MM.1S (cell line): ENCODE results near the gene KPNA5.
"Not testable (repeated sequence)": the region's sequence is repeated elsewhere in the genome, so short reads cannot be mapped to it uniquely, and the experiment has no call there.

Source experiments
- DNase-seq: peaks from one replicate; pipeline ENCODE4 v3.0.0-alpha.2; 2015
- H2AFZ ChIP-seq: fragments of 300-600 bp; sonication (generic); 2 replicates; pipeline ENCODE4 v1.6.0; 2016; ENCODE audit warnings: antibody characterized with exemption, low read length
- H3F3A ChIP-seq: fragments of 300-600 bp; sonication (generic); 2 replicates; pipeline ENCODE4 v1.6.1; 2016; ENCODE audit warnings: mild to moderate bottlenecking, antibody characterized with exemption, low read length, moderate library complexity, mixed read lengths; ENCODE audit not compliant: insufficient read depth
- H3K27ac ChIP-seq: fragments of 300-600 bp; sonication (generic); 2 replicates; pipeline ENCODE4 v1.5.1; 2016; ENCODE audit warnings: mild to moderate bottlenecking, low read length
- H3K27me3 ChIP-seq: fragments of 300-600 bp; sonication (generic); replicated peaks from 2 replicates; pipeline ENCODE4 v1.6.0; 2016; ENCODE audit warnings: low read length; ENCODE audit not compliant: insufficient read depth
- H3K36me3 ChIP-seq: fragments of 300-600 bp; sonication (generic); replicated peaks from 2 replicates; pipeline ENCODE4 v1.6.1; 2016; ENCODE audit warnings: mild to moderate bottlenecking, low read length, mixed read lengths; ENCODE audit not compliant: insufficient read depth
- H3K4me1 ChIP-seq: fragments of 300-600 bp; sonication (generic); 2 replicates; pipeline ENCODE4 v1.6.1; 2016; ENCODE audit warnings: low read length, mixed read lengths
- H3K4me2 ChIP-seq: fragments of 300-600 bp; sonication (generic); 2 replicates; pipeline ENCODE4 v1.6.0; 2016; ENCODE audit warnings: low read depth, low read length
- H3K4me3 ChIP-seq: fragments of 300-600 bp; sonication (generic); 2 replicates; pipeline ENCODE4 v1.5.1; 2016; ENCODE audit warnings: low read length, mixed read lengths
- H3K79me2 ChIP-seq: fragments of 300-600 bp; sonication (generic); 2 replicates; pipeline ENCODE4 v1.6.1; 2016; ENCODE audit warnings: mixed run types, low read length, mixed read lengths
- H3K9ac ChIP-seq: fragments of 300-600 bp; sonication (generic); 2 replicates; pipeline ENCODE4 v1.6.1; 2016; ENCODE audit warnings: low read length, mixed read lengths
- H3K9me2 ChIP-seq: fragments of 300-600 bp; sonication (generic); replicated peaks from 2 replicates; pipeline ENCODE4 v1.6.1; 2016; ENCODE audit warnings: mild to moderate bottlenecking, low read length, mixed read lengths; ENCODE audit not compliant: insufficient read depth
- H3K9me3 ChIP-seq: fragments of 300-600 bp; sonication (generic); replicated peaks from 2 replicates; pipeline ENCODE4 v1.6.1; 2016; ENCODE audit warnings: mild to moderate bottlenecking, low read length, mixed read lengths; ENCODE audit not compliant: insufficient read depth
- H4K20me1 ChIP-seq: fragments of 300-600 bp; sonication (generic); 2 replicates; pipeline ENCODE4 v1.6.1; 2016; ENCODE audit warnings: mild to moderate bottlenecking, low read length, moderate library complexity, mixed read lengths; ENCODE audit not compliant: insufficient read depth
- EZH2 ChIP-seq: fragments of 300-600 bp; sonication (generic); optimal IDR thresholded peaks from 2 replicates; pipeline ENCODE3; 2017; ENCODE audit warnings: low read depth, mild to moderate bottlenecking, antibody characterized with exemption, low read length, mixed read lengths
- EZH2phosphoT487 ChIP-seq: fragments of 300-600 bp; sonication (generic); IDR thresholded peaks from 2 replicates; pipeline ENCODE4 v1.6.1; 2018; ENCODE audit warnings: antibody characterized with exemption, low read length
- TF ChIP-seq, protein P1 (sequence below): fragments of 300-600 bp; sonication (generic); IDR thresholded peaks from 2 replicates; pipeline ENCODE4 v1.5.1; 2016; ENCODE audit warnings: antibody characterized with exemption, low read length, mixed read lengths

Gene KPNA5

DNA sequence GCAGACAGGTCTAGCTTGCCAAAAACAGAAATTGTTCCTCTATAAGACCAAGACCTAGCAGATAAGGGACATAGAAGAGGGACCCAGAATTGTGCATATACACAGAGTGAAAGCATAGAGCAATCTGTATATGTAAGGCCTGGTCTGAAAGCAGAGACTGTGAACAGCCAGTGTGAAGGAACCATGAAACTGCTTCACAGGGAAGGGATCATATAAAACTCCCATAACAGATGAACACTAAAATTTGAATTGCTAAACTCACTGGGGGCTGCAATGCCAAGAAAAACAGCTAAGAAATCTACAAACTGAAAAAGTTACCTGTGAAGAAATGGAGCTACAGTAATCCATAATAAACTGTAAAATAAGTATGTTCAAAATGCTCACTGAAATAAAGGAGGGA is 19.4 kb upstream of the KPNA5 start:
- TF ChIP-seq, protein P1, sequence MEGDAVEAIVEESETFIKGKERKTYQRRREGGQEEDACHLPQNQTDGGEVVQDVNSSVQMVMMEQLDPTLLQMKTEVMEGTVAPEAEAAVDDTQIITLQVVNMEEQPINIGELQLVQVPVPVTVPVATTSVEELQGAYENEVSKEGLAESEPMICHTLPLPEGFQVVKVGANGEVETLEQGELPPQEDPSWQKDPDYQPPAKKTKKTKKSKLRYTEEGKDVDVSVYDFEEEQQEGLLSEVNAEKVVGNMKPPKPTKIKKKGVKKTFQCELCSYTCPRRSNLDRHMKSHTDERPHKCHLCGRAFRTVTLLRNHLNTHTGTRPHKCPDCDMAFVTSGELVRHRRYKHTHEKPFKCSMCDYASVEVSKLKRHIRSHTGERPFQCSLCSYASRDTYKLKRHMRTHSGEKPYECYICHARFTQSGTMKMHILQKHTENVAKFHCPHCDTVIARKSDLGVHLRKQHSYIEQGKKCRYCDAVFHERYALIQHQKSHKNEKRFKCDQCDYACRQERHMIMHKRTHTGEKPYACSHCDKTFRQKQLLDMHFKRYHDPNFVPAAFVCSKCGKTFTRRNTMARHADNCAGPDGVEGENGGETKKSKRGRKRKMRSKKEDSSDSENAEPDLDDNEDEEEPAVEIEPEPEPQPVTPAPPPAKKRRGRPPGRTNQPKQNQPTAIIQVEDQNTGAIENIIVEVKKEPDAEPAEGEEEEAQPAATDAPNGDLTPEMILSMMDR, result no peak
- no peak for TF ChIP-seq EZH2
- no peak for TF ChIP-seq EZH2phosphoT487
- H3K36me3 ChIP-seq, result no peaks in the 10 kb centered on the region

DNA sequence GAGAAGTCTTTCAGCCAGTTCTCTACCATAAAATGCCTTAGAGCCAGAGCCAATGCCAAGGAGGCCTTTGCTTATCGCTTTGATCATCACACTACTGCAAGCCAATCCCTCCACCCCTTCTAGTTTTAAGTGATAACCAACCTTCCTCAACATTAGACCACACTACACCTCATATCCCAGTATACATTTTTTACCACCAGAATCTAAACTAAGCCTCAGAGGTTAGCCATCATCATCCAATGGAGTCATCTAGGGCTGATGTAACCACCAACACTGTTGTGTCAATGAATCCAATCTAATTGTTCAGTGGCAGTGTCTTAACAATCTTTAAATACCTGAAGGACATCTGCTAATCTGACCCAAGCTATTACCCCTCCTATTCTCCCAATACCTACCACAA is 18.8 kb upstream of the KPNA5 start:
- Histone ChIP-seq H3K9me3 (no peaks in the 10 kb centered on the region), H3K9ac (no peak overlapping the region), H3F3A (0 out of 2 replicates have a peak, but pooled peaks cover 4% of the 10 kb centered on the region), H3K27me3 (no peaks in the 10 kb centered on the region), H3K4me2 (no peak overlapping the region), H3K79me2 (peaks cover 66% of the 10 kb centered on the region), H3K4me3 (no peak overlapping the region), H3K36me3 (no peaks in the 10 kb centered on the region), H3K27ac (no peak overlapping the region), H3K4me1 (peaks cover 10% of the 10 kb centered on the region), H2AFZ (no peak overlapping the region), H4K20me1 (peaks cover 8% of the 10 kb centered on the region; the same call in 1 of the 2 replicates), H3K9me2 (no peaks in the 10 kb centered on the region)
- TF ChIP-seq EZH2 (no peak), EZH2phosphoT487 (no peak)
- TF ChIP-seq, protein P1, result no peak
- no peak for DNase-seq

More for the DNA sequence above, 19.4 kb upstream of the KPNA5 start:
- peaks cover 6% of the 10 kb centered on the region for H3K4me1 ChIP-seq
- H3K79me2 ChIP-seq, result peaks cover 62% of the 10 kb centered on the region
- no peak overlapping the region for H3K9ac ChIP-seq
- no peaks in the 10 kb centered on the region for H3K27me3 ChIP-seq
- H3K27ac ChIP-seq, result no peak overlapping the region
- no peaks in the 10 kb centered on the region for H3K9me2 ChIP-seq
- peaks cover 8% of the 10 kb centered on the region; the same call in 1 of the 2 replicates for H4K20me1 ChIP-seq
- H2AFZ ChIP-seq, result no peak overlapping the region
- no peak for DNase-seq
- H3F3A ChIP-seq, result 0 out of 2 replicates have a peak, but pooled peaks cover 4% of the 10 kb centered on the region
- H3K4me3 ChIP-seq, result no peak overlapping the region
- no peak overlapping the region for H3K4me2 ChIP-seq
- no peaks in the 10 kb centered on the region for H3K9me3 ChIP-seq

DNA sequence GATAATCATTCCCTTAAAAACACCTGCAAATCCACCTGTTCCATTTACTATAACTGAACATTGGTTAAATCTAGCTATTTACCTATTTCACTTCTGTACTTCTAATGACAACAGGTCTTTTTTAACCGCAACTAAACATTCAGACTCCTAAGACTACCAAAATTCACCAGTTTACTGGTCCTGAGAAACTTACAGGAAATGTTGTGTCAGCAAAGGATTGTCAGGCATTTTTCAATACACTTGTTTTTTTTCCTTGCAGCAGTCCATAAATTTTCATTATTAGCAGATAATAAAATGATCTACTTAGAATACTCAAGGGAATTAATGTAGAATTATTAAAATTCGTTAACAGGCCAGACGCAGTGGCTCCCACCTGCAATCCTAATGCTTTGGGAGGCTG is 17.7 kb upstream of the KPNA5 start:
- Histone ChIP-seq H3K4me3 (no peak overlapping the region), H3K9ac (no peak overlapping the region), H3K27me3 (no peaks in the 10 kb centered on the region), H2AFZ (no peak overlapping the region), H3K36me3 (no peaks in the 10 kb centered on the region), H3K4me1 (peaks cover 14% of the 10 kb centered on the region), H3K9me2 (no peaks in the 10 kb centered on the region), H3F3A (0 out of 2 replicates have a peak, but pooled peaks cover 4% of the 10 kb centered on the region), H3K27ac (no peak overlapping the region), H3K9me3 (no peaks in the 10 kb centered on the region), H3K79me2 (peaks cover 76% of the 10 kb centered on the region), H3K4me2 (no peak overlapping the region), H4K20me1 (peaks cover 8% of the 10 kb centered on the region; the same call in 1 of the 2 replicates)
- no peak for DNase-seq
- TF ChIP-seq EZH2 (no peak), EZH2phosphoT487 (no peak)
- TF ChIP-seq, protein P1, result no peak

DNA sequence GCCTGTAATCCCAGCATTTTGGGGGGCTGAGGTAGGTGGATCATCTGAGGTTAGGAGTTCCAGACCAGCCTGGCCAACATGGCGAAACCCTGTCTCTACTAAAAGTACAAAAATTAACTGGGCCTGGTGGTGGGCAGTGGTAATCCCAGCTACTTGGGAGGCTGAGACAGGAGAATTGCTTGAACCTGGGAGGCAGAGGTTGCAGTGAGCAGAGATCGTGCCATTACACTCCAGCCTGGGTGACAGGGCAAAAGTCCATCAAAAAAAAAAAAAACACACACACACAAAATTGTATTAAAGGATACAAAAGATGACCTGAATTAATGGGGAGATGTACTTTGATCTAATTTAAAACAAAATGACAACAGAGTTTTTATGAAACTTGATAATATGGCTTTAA is 16.8 kb upstream of the KPNA5 start:
- Histone ChIP-seq H3K4me1 (peaks cover 14% of the 10 kb centered on the region), H3K79me2 (peaks cover 79% of the 10 kb centered on the region)
- H3K36me3 ChIP-seq, H3K4me3 ChIP-seq, DNase-seq, H3K27ac ChIP-seq, H3K9me3 ChIP-seq, H3F3A ChIP-seq, H2AFZ ChIP-seq, H3K9me2 ChIP-seq, H3K27me3 ChIP-seq, H3K9ac ChIP-seq, H3K4me2 ChIP-seq, H4K20me1 ChIP-seq: not testable (repeated sequence)
